B cell (primary cell): ENCODE measurements around the gene VHLL. TPM values are rescaled to one million over a fixed set of nuclear protein-coding genes. Genes with fewer than 3 reads are reported as not detected.

Source experiments
- ATAC-seq: fragments of 200-7000 bp; cut with Tn5 transposase; one replicate; pipeline ENCODE4 v1.10.0; 2021; ENCODE audit warnings: low read depth, mild to moderate bottlenecking, moderate number of reproducible peaks, moderate library complexity
- CTCF ChIA-PET: fragments of 350-600 bp; sonication (Branson Sonifier 250); formaldehyde crosslinking; loops from one replicate; lab custom pipeline; 2021; ENCODE audit warnings: antibody characterized with exemption, inconsistent platforms; lab: Charles Lee
- POLR2A ChIA-PET: fragments of 350-600 bp; sonication (Branson Sonifier 250); formaldehyde crosslinking; loops from one replicate; lab custom pipeline; 2021; ENCODE audit warnings: antibody characterized with exemption; lab: Charles Lee
- DNase-seq: peaks from one replicate; pipeline ENCODE4 v3.0.0; 2013
- H2AFZ ChIP-seq: 2 replicates; pipeline ENCODE4 v1.6.1; 2012; ENCODE audit warnings: mild to moderate bottlenecking, low read depth, low read length; ENCODE audit not compliant: insufficient read depth, poor library complexity, severe bottlenecking
- H3K27ac ChIP-seq, 2 donors: 1 replicate in 1 of 2; 2 replicates in 1 of 2; pipeline ENCODE4 v1.5.1; 2012 to 2013; ENCODE audit warnings: low read length in 2 of 2, mild to moderate bottlenecking in 2 of 2, moderate library complexity in 1 of 2
- H3K27me3 ChIP-seq, 4 experiments: fragments of 200-600 bp in 1 of 4; sonication (generic) in 1 of 4; replicated peaks in 1 of 4; 1 replicate in 2 of 4; 2 replicates in 2 of 4; pipeline versions ENCODE4 v1.6.1 to v1.7.0; 2013 to 2016; ENCODE audit warnings: low read length in 3 of 4, mild to moderate bottlenecking in 2 of 4, mixed read lengths in 1 of 4, moderate library complexity in 1 of 4; ENCODE audit not compliant: insufficient read depth in 4 of 4, control insufficient read depth in 3 of 4; ENCODE audit errors: control extremely low read depth in 1 of 4
- H3K36me3 ChIP-seq, 2 experiments: replicated peaks in 1 of 2; 1 replicate in 1 of 2; 2 replicates in 1 of 2; pipeline versions ENCODE4 v1.6.1 to v1.7.1; 2013; ENCODE audit warnings: low read length in 1 of 2; ENCODE audit not compliant: insufficient read depth in 2 of 2, control insufficient read depth in 1 of 2; ENCODE audit errors: control extremely low read depth in 1 of 2, extremely low read depth in 1 of 2
- H3K4me1 ChIP-seq, 2 donors: fragments of 200-600 bp in 1 of 2; sonication (generic) in 1 of 2; 1 replicate in 1 of 2; 2 replicates in 1 of 2; pipeline versions ENCODE4 v1.5.1 to v1.6.1; 2013 to 2017; ENCODE audit warnings: low read length in 2 of 2; ENCODE audit not compliant: control insufficient read depth in 2 of 2, insufficient read depth in 2 of 2
- H3K4me2 ChIP-seq: replicated peaks from 2 replicates; pipeline ENCODE3; 2012; ENCODE audit warnings: mild to moderate bottlenecking, low read depth, low read length; ENCODE audit not compliant: poor library complexity, severe bottlenecking
- H3K4me3 ChIP-seq, 5 experiments: fragments of 200-600 bp in 1 of 5; sonication (generic) in 1 of 5; 1 replicate in 3 of 5; 2 replicates in 2 of 5; pipeline versions ENCODE4 v1.5.1 to v1.7.0; 2011 to 2016; ENCODE audit warnings: low read length in 4 of 5, mild to moderate bottlenecking in 4 of 5, low read depth in 2 of 5, control low read depth in 1 of 5, moderate library complexity in 1 of 5; ENCODE audit not compliant: insufficient read depth in 1 of 5; ENCODE audit errors: control extremely low read depth in 1 of 5, extremely low read depth in 1 of 5
- H3K79me2 ChIP-seq: fragments of 200-600 bp; sonication (generic); one replicate; pipeline ENCODE4 v1.6.0; 2016; ENCODE audit warnings: low read length; ENCODE audit not compliant: control insufficient read depth, insufficient read depth
- H3K9ac ChIP-seq: fragments of 200-600 bp; sonication (generic); 2 replicates; pipeline ENCODE4 v1.6.1; 2017; ENCODE audit warnings: mild to moderate bottlenecking, low read length, moderate library complexity
- H3K9me3 ChIP-seq, 3 donors: one replicate each; pipeline versions ENCODE4 v1.6.1 to v1.7.1; 2013; ENCODE audit warnings: low read length in 2 of 3; ENCODE audit not compliant: control insufficient read depth in 2 of 3, insufficient read depth in 1 of 3; ENCODE audit errors: control extremely low read depth in 1 of 3
- H4K20me1 ChIP-seq: 2 replicates; pipeline ENCODE4 v1.6.0; 2012; ENCODE audit warnings: mild to moderate bottlenecking, low read length; ENCODE audit not compliant: insufficient read depth, control insufficient read depth, poor library complexity, severe bottlenecking
- H3K27ac Mint-ChIP-seq: one replicate; pipeline ENCODE4 v1.8.0; 2021; ENCODE audit warnings: mixed read lengths
- H3K27me3 Mint-ChIP-seq: one replicate; pipeline ENCODE4 v1.8.0; 2021; ENCODE audit warnings: mixed read lengths
- H3K4me1 Mint-ChIP-seq: one replicate; pipeline ENCODE4 v1.8.0; 2021; ENCODE audit warnings: mixed read lengths
- H3K4me3 Mint-ChIP-seq: one replicate; pipeline ENCODE4 v1.8.0; 2021; ENCODE audit warnings: mixed read lengths
- H3K9me3 Mint-ChIP-seq: one replicate; pipeline ENCODE4 v1.8.0; 2022; ENCODE audit warnings: mixed read lengths; ENCODE audit not compliant: insufficient read depth
- EZH2 ChIP-seq: IDR thresholded peaks from 2 replicates; pipeline ENCODE4 v1.6.1; 2012; ENCODE audit warnings: borderline replicate concordance, low read depth, mild to moderate bottlenecking, moderate library complexity, low read length; ENCODE audit not compliant: insufficient read depth, poor library complexity, severe bottlenecking
- WGBS: methylation state at CpG from one replicate; pipeline ENCODE4 v1.1.5; 2013; ENCODE audit warnings: missing lambda C conversion rate; ENCODE audit not compliant: insufficient coverage; 5-methylcytosine and 5-hydroxymethylcytosine counted together
- intact Hi-C: fragments of 100-400 bp; cut with micrococcal nuclease; formaldehyde crosslinking; loops from one replicate; pipeline ENCODE4 v1.10.0; 2022
- polyA minus RNA-seq: library from RNA; depleted of rRNA, polyadenylated mRNA; stranded (reverse); fragments of >200 nt; gene quantifications from 2 replicates; pipeline ENCODE4 v1.2.3, GENCODE V29; 2012
- polyA plus RNA-seq: library from polyadenylated mRNA; depleted of rRNA; stranded (reverse); fragments of >200 nt; gene quantifications from 2 replicates; pipeline ENCODE4 v1.2.3, GENCODE V29; 2012
- total RNA-seq, 2 donors: library from RNA; stranded (reverse); fragments of 120-200 nt in 1 of 2; gene quantifications; 1 replicate in 1 of 2; 2 replicates in 1 of 2; pipeline versions ENCODE4 v1.2.3 to v1.2.4, GENCODE V29; 2013 to 2022
- TF ChIP-seq, protein P1 (sequence below): fragments of 200-600 bp; IDR thresholded peaks from one replicate; pipeline ENCODE4 v1.8.0; 2022; ENCODE audit warnings: antibody characterized with exemption, mild to moderate bottlenecking

Gene VHLL
- total RNA-seq, result 0.49 TPM in 1 of 2 replicates, not detected in the other
- 0.33 TPM for total RNA-seq (2013)
- polyA plus RNA-seq, result 0.36 and 0.45 TPM in 2 replicates
- not detected in 2 replicates for polyA minus RNA-seq

DNA sequence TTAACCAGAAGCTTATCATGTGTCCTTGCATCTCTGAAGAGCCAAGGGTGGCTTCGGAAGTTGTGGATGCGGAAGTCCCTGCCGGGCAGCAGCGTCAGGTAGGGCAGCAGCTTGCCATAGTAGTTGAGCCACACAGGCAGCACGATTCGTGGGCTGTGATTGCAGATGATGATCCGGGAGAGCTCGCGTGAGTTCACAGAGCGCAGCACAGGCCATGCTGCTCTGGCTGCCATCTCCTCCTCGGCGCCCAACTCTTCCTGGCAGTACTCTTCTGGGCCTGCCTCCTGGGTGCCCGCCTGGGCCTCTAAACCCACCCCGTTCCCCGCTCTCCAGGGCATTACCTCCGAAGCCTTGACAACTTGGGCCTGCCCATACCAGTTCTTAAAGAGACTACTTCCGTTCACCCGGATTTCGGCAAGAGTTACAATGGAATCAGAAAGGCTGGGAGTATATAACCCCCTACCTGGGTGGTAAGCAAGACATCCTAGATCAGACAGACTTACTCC is at the start of gene VHLL:
Gene VHLL, minus strand, starts transcription at position 456 of the 506 bp plus-strand sequence. Its CDS starts 118 bp downstream, at position 338.
- no peaks in the 10 kb centered on the region for H3K27me3 Mint-ChIP-seq
- TF ChIP-seq, protein P1, sequence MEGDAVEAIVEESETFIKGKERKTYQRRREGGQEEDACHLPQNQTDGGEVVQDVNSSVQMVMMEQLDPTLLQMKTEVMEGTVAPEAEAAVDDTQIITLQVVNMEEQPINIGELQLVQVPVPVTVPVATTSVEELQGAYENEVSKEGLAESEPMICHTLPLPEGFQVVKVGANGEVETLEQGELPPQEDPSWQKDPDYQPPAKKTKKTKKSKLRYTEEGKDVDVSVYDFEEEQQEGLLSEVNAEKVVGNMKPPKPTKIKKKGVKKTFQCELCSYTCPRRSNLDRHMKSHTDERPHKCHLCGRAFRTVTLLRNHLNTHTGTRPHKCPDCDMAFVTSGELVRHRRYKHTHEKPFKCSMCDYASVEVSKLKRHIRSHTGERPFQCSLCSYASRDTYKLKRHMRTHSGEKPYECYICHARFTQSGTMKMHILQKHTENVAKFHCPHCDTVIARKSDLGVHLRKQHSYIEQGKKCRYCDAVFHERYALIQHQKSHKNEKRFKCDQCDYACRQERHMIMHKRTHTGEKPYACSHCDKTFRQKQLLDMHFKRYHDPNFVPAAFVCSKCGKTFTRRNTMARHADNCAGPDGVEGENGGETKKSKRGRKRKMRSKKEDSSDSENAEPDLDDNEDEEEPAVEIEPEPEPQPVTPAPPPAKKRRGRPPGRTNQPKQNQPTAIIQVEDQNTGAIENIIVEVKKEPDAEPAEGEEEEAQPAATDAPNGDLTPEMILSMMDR, result no peak
- Histone ChIP-seq H4K20me1 (no peaks in the 10 kb centered on the region), H3K36me3 (no peaks in the 10 kb centered on the region), H3K9ac (no peak within 1 kb of the TSS), H3K27me3 (peaks cover 0 to 2% (median 0%) of the 10 kb centered on the region in 4 experiments), H3K27ac (no peak within 1 kb of the TSS), H3K79me2 (peaks cover 10% of the 10 kb centered on the region), H3K9me3 (no peaks in the 10 kb centered on the region), H3K4me2 (no peak within 1 kb of the TSS), H3K4me1 (peaks cover 12 to 16% of the 10 kb centered on the region in 2 donors), H3K4me3 (no peak within 1 kb of the TSS), H2AFZ (no peak within 1 kb of the TSS)
- ATAC-seq (no peak), DNase-seq (no peak)
- ChIA-PET CTCF (no interaction called here), POLR2A (no interaction called here)
- H3K4me1 Mint-ChIP-seq, result peaks cover 14% of the 10 kb centered on the region
- 98% methylated on average over 16 of the region's 19 CpGs for WGBS
- intact Hi-C loops, result no loop called here
- H3K4me3 Mint-ChIP-seq, result no peak within 1 kb of the TSS
- H3K9me3 Mint-ChIP-seq, result no peaks in the 10 kb centered on the region
- no peak within 1 kb of the TSS for H3K27ac Mint-ChIP-seq

DNA sequence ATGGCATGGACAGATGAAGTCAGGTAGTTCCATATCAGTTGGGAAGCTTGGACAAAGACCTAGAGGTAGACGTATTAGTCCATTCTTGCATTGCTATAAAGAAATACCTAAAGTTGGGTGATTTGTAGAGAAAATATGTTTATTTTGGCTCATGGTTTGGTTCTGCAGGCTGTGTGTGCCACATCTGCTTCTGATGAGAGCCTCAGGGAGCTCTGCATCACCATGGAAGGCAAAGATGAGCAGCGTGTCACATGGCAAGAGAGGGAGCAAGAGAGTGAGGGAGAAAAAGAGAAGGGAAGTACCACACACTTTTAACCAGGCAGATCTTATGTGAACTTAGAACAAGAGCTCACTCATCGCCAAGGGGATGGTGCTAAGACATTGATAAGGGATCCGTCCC is 48.2 kb upstream of the VHLL start:
- TF ChIP-seq, protein P1, result no peak
- no peak for TF ChIP-seq EZH2
- Histone ChIP-seq H3K27me3 (peaks cover 0 to 17% (median 5%) of the 10 kb centered on the region in 4 experiments), H3K9me3 (no peaks in the 10 kb centered on the region), H3K4me3 (no peak overlapping the region), H3K27ac (no peak overlapping the region), H2AFZ (no peak overlapping the region), H3K4me1 (no peaks in the 10 kb centered on the region), H4K20me1 (no peaks in the 10 kb centered on the region), H3K36me3 (no peaks in the 10 kb centered on the region), H3K9ac (no peak overlapping the region), H3K4me2 (no peak overlapping the region), H3K79me2 (no peaks in the 10 kb centered on the region)
- intact Hi-C loops, result no loop called here
- H3K9me3 Mint-ChIP-seq, result no peaks in the 10 kb centered on the region
- H3K4me1 Mint-ChIP-seq, result no peaks in the 10 kb centered on the region
- no peak for ATAC-seq
- no peak overlapping the region for H3K4me3 Mint-ChIP-seq
- 100% methylated on average over 1 of the region's 4 CpGs for WGBS
- H3K27ac Mint-ChIP-seq, result no peak overlapping the region
- peaks cover 24% of the 10 kb centered on the region for H3K27me3 Mint-ChIP-seq
- ChIA-PET POLR2A (interaction anchor here (0.6 kb wide), 1 partner anchor 139 kb away, joined by 10 read pairs; no protein-coding TSS in a partner anchor), CTCF (interaction anchor here (1.4 to 2.0 kb wide), 2 partner anchors 11 to 98 kb away, joined by 3 to 5 read pairs; no protein-coding TSS in a partner anchor)
- no peak for DNase-seq
